Progenitor cell of endocrine pancreas (in vitro differentiated cells): Measurements from ENCODE around the gene CAB39. TPM values are rescaled to one million over a fixed set of nuclear protein-coding genes. Genes with fewer than 3 reads are reported as not detected.

Experiments used
- DNase-seq: peaks from one replicate; pipeline ENCODE4 v3.0.0; 2021; ENCODE audit warnings: low spot score; ENCODE audit not compliant: unreplicated experiment
- H3K27ac Mint-ChIP-seq: 2 replicates; pipeline ENCODE4 v1.8.0; 2021; ENCODE audit warnings: mild to moderate bottlenecking, moderate library complexity, mixed read lengths
- H3K27me3 Mint-ChIP-seq: 2 replicates; pipeline ENCODE4 v1.8.0; 2021; ENCODE audit warnings: mixed read lengths
- H3K36me3 Mint-ChIP-seq: 2 replicates; pipeline ENCODE4 v1.8.0; 2022; ENCODE audit warnings: mixed read lengths; ENCODE audit not compliant: insufficient read depth
- H3K4me1 Mint-ChIP-seq: 2 replicates; pipeline ENCODE4 v1.8.0; 2021; ENCODE audit warnings: low read depth, mixed read lengths
- H3K4me3 Mint-ChIP-seq: 2 replicates; pipeline ENCODE4 v1.8.0; 2021; ENCODE audit warnings: low read depth, mild to moderate bottlenecking, moderate library complexity, mixed read lengths
- H3K9me3 Mint-ChIP-seq: 2 replicates; pipeline ENCODE4 v1.8.0; 2021; ENCODE audit warnings: low read depth, mixed read lengths
- total RNA-seq: library from RNA; stranded (reverse); gene quantifications from 2 replicates; pipeline ENCODE4 v1.2.1, GENCODE V29; 2021
- TF ChIP-seq, protein P1 (sequence below): fragments of 200-600 bp; sonication (generic); IDR thresholded peaks from one replicate; pipeline ENCODE4 v1.5.0; 2021; ENCODE audit warnings: antibody characterized with exemption, mild to moderate bottlenecking; ENCODE audit not compliant: unreplicated experiment

Gene CAB39
- total RNA-seq, 1 donor from 2014 or later: 44.1 TPM

DNA sequence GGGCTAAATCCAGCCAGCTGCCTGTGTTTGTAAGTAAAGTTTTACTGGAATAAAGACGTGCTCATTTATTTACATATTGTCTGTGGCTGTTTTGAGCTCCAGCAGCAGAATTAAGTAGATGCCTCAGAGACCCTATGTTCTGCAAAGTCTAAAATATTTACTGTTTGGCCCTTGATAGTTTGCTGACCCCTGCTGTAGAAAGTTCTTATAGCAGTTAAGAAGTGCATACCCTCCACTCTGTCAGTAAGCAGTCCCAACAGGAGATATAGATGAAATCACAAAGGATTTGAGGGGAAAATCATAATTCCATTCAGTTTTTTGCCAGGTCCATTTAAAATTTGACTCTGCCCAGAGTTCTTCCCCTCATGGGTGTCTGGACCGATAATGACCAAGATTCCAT is 102.0 kb downstream of the CAB39 start:
- no peak for DNase-seq
- H3K9me3 Mint-ChIP-seq: no peaks in the 10 kb centered on the region
- TF ChIP-seq, protein P1, sequence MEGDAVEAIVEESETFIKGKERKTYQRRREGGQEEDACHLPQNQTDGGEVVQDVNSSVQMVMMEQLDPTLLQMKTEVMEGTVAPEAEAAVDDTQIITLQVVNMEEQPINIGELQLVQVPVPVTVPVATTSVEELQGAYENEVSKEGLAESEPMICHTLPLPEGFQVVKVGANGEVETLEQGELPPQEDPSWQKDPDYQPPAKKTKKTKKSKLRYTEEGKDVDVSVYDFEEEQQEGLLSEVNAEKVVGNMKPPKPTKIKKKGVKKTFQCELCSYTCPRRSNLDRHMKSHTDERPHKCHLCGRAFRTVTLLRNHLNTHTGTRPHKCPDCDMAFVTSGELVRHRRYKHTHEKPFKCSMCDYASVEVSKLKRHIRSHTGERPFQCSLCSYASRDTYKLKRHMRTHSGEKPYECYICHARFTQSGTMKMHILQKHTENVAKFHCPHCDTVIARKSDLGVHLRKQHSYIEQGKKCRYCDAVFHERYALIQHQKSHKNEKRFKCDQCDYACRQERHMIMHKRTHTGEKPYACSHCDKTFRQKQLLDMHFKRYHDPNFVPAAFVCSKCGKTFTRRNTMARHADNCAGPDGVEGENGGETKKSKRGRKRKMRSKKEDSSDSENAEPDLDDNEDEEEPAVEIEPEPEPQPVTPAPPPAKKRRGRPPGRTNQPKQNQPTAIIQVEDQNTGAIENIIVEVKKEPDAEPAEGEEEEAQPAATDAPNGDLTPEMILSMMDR: peak; percentile 48
- H3K4me3 Mint-ChIP-seq: no peak overlapping the region
- no peaks in the 10 kb centered on the region for H3K27me3 Mint-ChIP-seq
- H3K4me1 Mint-ChIP-seq: peaks cover 6% of the 10 kb centered on the region
- H3K27ac Mint-ChIP-seq: no peak overlapping the region
- peaks cover 17% of the 10 kb centered on the region for H3K36me3 Mint-ChIP-seq

DNA sequence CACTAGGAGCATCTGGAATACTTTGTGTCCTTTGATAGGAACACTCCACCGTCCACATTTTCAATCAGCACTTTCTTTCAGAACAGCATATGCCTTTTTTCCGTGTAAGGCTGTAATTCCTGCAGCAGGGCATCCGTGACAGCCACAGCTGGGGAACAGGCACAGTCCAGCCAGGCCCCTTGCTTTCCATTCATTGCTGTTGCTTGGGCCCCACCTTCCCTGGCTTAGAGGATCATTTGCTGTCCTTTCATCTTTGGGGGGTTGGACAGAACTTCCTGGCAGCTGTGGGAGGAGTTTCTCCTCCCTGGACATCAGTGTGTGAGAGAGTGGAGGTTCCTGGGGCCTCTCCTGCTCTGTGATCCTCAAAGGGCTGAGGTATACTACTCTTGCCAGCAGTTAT is 102.4 kb downstream of the CAB39 start:
- Mint-ChIP-seq H3K27me3 (no peaks in the 10 kb centered on the region), H3K9me3 (no peaks in the 10 kb centered on the region), H3K4me3 (no peak overlapping the region), H3K36me3 (peaks cover 17% of the 10 kb centered on the region), H3K27ac (no peak overlapping the region), H3K4me1 (peaks cover 6% of the 10 kb centered on the region)
- TF ChIP-seq, protein P1: no peak
- DNase-seq: no peak

DNA sequence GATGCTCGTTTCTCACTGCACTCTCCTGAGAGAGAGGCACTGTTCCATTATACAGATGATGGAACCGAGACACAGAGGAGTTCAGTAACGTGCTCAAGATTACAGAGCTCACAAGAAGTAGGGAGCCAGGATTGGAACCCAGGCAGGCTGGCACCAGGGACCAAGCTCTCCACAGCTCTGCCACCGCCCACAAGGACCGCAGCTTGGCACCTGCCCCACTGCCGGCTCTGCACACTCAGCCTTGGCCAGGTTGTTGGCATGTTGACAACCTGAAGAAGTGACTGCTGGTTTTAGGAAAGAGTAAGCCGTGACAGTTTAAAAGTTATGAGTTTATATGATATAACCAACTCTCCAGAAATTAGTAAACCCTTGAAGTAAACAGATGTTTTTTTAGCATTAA is 104.1 kb downstream of the CAB39 start:
- no peak overlapping the region for H3K4me3 Mint-ChIP-seq
- H3K27me3 Mint-ChIP-seq: no peaks in the 10 kb centered on the region
- H3K9me3 Mint-ChIP-seq: no peaks in the 10 kb centered on the region

DNA sequence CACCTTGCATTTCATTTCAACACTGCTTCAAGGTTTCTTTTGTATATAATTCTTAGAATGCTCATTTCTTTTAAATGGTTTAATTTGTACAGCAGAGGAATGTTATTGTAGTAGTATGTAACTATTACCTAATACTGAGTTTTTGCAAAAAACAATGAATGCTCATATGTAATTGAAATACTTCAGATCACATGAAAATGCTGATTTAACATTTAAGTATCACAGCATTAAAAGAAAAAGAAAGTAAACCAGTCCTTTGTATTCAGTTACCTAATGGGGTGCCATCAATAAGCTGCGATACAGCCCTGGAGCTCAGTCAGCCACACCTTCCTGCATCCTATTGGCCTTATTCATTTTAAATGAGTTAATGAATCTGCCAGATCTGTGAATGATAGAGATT is 106.8 kb downstream of the CAB39 start:
- Mint-ChIP-seq H3K27ac (no peak overlapping the region), H3K36me3 (peaks cover 7% of the 10 kb centered on the region), H3K9me3 (no peaks in the 10 kb centered on the region), H3K4me3 (no peak overlapping the region), H3K4me1 (peaks cover 6% of the 10 kb centered on the region), H3K27me3 (no peaks in the 10 kb centered on the region)
- TF ChIP-seq, protein P1: no peak
- DNase-seq: no peak

More for the DNA sequence above, 104.1 kb downstream of the CAB39 start:
- Mint-ChIP-seq H3K27ac (no peak overlapping the region), H3K4me1 (peaks cover 6% of the 10 kb centered on the region), H3K36me3 (peaks cover 12% of the 10 kb centered on the region)
- TF ChIP-seq, protein P1: no peak
- DNase-seq: no peak

DNA sequence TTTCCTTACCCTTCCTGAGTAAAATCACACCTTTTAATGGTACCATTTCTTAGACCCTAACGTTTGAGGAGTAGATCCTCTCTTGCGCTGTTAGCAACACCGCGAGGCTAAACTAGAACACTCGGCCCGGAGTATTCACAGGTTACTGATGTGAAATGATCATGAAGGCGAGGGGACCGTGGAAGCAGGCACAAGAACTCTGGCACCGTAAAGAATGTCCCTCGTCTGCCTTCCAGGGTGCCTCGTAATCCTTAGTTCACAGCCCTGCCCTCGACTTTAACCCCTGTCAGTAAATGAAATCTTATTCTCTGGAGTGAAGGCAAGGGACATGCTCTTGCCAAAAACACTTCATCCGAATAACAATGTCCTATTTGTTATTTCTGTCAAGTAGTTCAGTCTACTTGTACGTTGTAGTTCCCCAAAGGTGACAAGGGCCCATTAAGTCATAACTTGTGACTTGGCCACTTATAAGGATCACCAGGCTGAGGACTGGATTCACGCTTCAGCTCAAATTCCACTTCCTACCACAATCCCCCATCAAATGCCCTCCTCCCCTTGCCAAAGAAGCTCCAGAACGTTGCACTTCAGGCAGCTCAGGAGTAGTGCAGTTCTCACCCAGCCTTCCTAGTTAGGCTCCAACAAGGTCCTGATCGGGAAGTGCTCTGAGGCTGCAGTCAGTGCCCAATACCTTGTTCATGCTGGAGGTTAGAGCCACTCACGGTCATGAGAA is 108.8 kb downstream of the CAB39 start:
- H3K27ac Mint-ChIP-seq: peak overlapping the region; percentile 70
- H3K4me3 Mint-ChIP-seq: no peak overlapping the region
- peaks cover 3% of the 10 kb centered on the region for H3K27me3 Mint-ChIP-seq
- TF ChIP-seq, protein P1: no peak
- peaks cover 6% of the 10 kb centered on the region for H3K36me3 Mint-ChIP-seq
- no peaks in the 10 kb centered on the region for H3K9me3 Mint-ChIP-seq
- peaks cover 6% of the 10 kb centered on the region for H3K4me1 Mint-ChIP-seq
- DNase-seq: no peak
